Measurements from ENCODE around the gene FRMD8. TPM values are rescaled to one million over a fixed set of nuclear protein-coding genes. Genes with fewer than 3 reads are reported as not detected.
A peak's percentile ranks its signal among the peaks of the same experiment; 100 is the strongest.

The FRMD8 gene
- total RNA-seq, 1 donor from 2014 or later = 39.0 TPM

- no peak overlapping the region for H3K4me3 ChIP-seq (ENCODE audit: low read depth, low read length)
- no peak for DNase-seq (ENCODE audit: low read depth)
- H3K27me3 ChIP-seq (ENCODE audit: control insufficient read depth, insufficient read depth, low read length) = no peaks in the 10 kb centered on the region
- no peaks in the 10 kb centered on the region for H3K36me3 ChIP-seq (ENCODE audit: control insufficient read depth, insufficient read depth, low read length)
- TF ChIP-seq, protein P1, sequence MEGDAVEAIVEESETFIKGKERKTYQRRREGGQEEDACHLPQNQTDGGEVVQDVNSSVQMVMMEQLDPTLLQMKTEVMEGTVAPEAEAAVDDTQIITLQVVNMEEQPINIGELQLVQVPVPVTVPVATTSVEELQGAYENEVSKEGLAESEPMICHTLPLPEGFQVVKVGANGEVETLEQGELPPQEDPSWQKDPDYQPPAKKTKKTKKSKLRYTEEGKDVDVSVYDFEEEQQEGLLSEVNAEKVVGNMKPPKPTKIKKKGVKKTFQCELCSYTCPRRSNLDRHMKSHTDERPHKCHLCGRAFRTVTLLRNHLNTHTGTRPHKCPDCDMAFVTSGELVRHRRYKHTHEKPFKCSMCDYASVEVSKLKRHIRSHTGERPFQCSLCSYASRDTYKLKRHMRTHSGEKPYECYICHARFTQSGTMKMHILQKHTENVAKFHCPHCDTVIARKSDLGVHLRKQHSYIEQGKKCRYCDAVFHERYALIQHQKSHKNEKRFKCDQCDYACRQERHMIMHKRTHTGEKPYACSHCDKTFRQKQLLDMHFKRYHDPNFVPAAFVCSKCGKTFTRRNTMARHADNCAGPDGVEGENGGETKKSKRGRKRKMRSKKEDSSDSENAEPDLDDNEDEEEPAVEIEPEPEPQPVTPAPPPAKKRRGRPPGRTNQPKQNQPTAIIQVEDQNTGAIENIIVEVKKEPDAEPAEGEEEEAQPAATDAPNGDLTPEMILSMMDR (IDR thresholded peaks at IDR 0.05; ENCODE audit: insufficient read depth, low read length, poor library complexity, severe bottlenecking) = no peak
Measured at GRCh38 chr11:65363770-65364169, 22.7 kb upstream of the FRMD8 start.

GRCh38 chr11:65366340-65366773 lies 20.1 kb upstream of the FRMD8 start:
- H3K27me3 ChIP-seq (ENCODE audit: control insufficient read depth, insufficient read depth, low read length) = no peaks in the 10 kb centered on the region
- no peak overlapping the region for H3K4me3 ChIP-seq (ENCODE audit: low read depth, low read length)
- H3K36me3 ChIP-seq (ENCODE audit: control insufficient read depth, insufficient read depth, low read length) = no peaks in the 10 kb centered on the region
- DNase-seq (ENCODE audit: low read depth) = no peak
- TF ChIP-seq, protein P1 (IDR thresholded peaks at IDR 0.05; ENCODE audit: insufficient read depth, low read length, poor library complexity, severe bottlenecking) = peak; percentile 77

DNA sequence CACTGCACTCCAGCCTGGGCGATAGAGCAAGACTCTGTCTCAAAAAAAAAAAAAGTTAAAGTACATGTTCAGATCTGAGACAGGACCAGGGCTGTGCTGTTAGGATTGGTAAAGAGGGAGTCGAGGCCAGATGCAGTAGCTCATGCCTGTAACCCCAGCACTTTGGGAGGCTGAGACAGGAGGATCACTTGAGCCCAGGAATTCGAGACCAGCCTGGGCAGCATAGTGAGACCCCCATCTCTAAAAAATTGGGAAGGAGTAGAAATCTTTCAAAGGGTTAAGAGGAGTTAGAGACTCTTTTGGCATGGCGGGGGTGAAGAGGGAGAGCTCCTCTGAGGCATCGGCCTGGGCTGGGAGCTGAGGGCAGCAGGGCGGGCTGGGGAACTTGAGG lies 15.8 kb upstream of the FRMD8 start:
- no peak overlapping the region for H3K4me3 ChIP-seq (ENCODE audit: low read depth, low read length)
- TF ChIP-seq, protein P1 (IDR thresholded peaks at IDR 0.05; ENCODE audit: insufficient read depth, low read length, poor library complexity, severe bottlenecking) = no peak

GRCh38 chr11:65373839-65374580 lies 12.4 kb upstream of the FRMD8 start:
- Histone ChIP-seq H3K4me3 (ENCODE audit: low read depth, low read length) (no peak overlapping the region), H3K27me3 (ENCODE audit: control insufficient read depth, insufficient read depth, low read length) (no peaks in the 10 kb centered on the region), H3K36me3 (ENCODE audit: control insufficient read depth, insufficient read depth, low read length) (no peaks in the 10 kb centered on the region)
- TF ChIP-seq, protein P1 (IDR thresholded peaks at IDR 0.05; ENCODE audit: insufficient read depth, low read length, poor library complexity, severe bottlenecking) = no peak
- no peak for DNase-seq (ENCODE audit: low read depth)

More for the DNA sequence above, 15.8 kb upstream of the FRMD8 start:
- no peak for DNase-seq (ENCODE audit: low read depth)
- no peaks in the 10 kb centered on the region for H3K36me3 ChIP-seq (ENCODE audit: control insufficient read depth, insufficient read depth, low read length)
- no peaks in the 10 kb centered on the region for H3K27me3 ChIP-seq (ENCODE audit: control insufficient read depth, insufficient read depth, low read length)

DNA sequence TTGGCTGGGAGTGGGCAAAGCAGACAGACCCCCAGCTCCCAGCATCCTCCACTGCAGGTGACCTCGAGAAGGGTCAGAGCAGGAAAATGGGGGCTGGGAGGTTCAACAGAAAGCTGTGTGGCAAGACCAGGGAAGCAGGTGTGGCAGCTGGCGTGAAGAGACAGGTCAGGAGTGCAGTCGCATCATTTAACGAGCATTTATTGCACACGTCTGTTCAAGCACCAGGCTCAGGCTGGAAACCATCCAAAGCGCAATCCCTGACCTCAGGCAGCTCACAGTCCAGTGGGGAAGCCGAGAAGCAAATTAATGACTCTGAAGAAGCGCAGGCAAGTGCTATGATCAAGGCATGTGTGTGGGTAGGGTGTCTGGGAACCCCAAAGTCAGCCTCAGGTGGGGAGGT lies 11.4 kb upstream of the FRMD8 start:
- TF ChIP-seq, protein P1 (IDR thresholded peaks at IDR 0.05; ENCODE audit: insufficient read depth, low read length, poor library complexity, severe bottlenecking) = no peak
- no peak overlapping the region for H3K4me3 ChIP-seq (ENCODE audit: low read depth, low read length)
- H3K27me3 ChIP-seq (ENCODE audit: control insufficient read depth, insufficient read depth, low read length) = no peaks in the 10 kb centered on the region
- H3K36me3 ChIP-seq (ENCODE audit: control insufficient read depth, insufficient read depth, low read length) = no peaks in the 10 kb centered on the region
- DNase-seq (ENCODE audit: low read depth) = no peak
